ENCODE results near the gene SETD4. TPM values are rescaled to one million over a fixed set of nuclear protein-coding genes. Genes with fewer than 3 reads are reported as not detected.

The SETD4 gene
- total RNA-seq, 1 experiment from 2014 or later = 12.5 TPM

GRCh38 chr21:36096398-36097290, 36.3 kb upstream of the SETD4 start:
- DNase-seq (no peak), ATAC-seq (no peak)
- Histone ChIP-seq H3K9ac (ENCODE audit: low read length) (no peak overlapping the region), H3K4me1 (ENCODE audit: insufficient read depth, low read length) (peaks cover 9% of the 10 kb centered on the region), H4K20me1 (ENCODE audit: low read length) (no peaks in the 10 kb centered on the region), H3K27ac (ENCODE audit: low read length) (no peak overlapping the region), H3K36me3 (ENCODE audit: low read depth, low read length) (peaks cover 2% of the 10 kb centered on the region; the same call in 1 of the 2 replicates), H3K4me3 (ENCODE audit: low read length) (no peak overlapping the region), H3F3A (ENCODE audit: low read length, unreplicated experiment) (no peaks in the 10 kb centered on the region), H3K79me2 (ENCODE audit: low read length) (no peaks in the 10 kb centered on the region), H3K9me3 (ENCODE audit: low read length) (peaks cover 15% of the 10 kb centered on the region; the same call in 1 of the 2 replicates), H2AFZ (ENCODE audit: low read length) (no peak overlapping the region), H3K27me3 (ENCODE audit: low read length) (no peaks in the 10 kb centered on the region), H3K4me2 (ENCODE audit: low read length) (no peak overlapping the region), H3K9me2 (replicated peaks; ENCODE audit: low read length) (no peaks in the 10 kb centered on the region)
- CTCF ChIA-PET = no interaction called here
- intact Hi-C loops (cut with micrococcal nuclease) = no loop called here
- POLR2A ChIA-PET (ENCODE audit: unreplicated experiment) = no interaction called here
- no TSS peak for BruUV-seq (replicated peaks)
- TF ChIP-seq, protein P1, sequence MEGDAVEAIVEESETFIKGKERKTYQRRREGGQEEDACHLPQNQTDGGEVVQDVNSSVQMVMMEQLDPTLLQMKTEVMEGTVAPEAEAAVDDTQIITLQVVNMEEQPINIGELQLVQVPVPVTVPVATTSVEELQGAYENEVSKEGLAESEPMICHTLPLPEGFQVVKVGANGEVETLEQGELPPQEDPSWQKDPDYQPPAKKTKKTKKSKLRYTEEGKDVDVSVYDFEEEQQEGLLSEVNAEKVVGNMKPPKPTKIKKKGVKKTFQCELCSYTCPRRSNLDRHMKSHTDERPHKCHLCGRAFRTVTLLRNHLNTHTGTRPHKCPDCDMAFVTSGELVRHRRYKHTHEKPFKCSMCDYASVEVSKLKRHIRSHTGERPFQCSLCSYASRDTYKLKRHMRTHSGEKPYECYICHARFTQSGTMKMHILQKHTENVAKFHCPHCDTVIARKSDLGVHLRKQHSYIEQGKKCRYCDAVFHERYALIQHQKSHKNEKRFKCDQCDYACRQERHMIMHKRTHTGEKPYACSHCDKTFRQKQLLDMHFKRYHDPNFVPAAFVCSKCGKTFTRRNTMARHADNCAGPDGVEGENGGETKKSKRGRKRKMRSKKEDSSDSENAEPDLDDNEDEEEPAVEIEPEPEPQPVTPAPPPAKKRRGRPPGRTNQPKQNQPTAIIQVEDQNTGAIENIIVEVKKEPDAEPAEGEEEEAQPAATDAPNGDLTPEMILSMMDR (conservative IDR thresholded peaks at IDR 0.05; ENCODE audit: low read depth, low read length) = no peak
- TF ChIP-seq EZH2 (IDR thresholded peaks at IDR 0.05; ENCODE audit: low read length, unreplicated experiment) = no peak
- TF ChIP-seq EZH2phosphoT487 (IDR thresholded peaks at IDR 0.05; ENCODE audit: borderline replicate concordance, low read length) = no peak

DNA sequence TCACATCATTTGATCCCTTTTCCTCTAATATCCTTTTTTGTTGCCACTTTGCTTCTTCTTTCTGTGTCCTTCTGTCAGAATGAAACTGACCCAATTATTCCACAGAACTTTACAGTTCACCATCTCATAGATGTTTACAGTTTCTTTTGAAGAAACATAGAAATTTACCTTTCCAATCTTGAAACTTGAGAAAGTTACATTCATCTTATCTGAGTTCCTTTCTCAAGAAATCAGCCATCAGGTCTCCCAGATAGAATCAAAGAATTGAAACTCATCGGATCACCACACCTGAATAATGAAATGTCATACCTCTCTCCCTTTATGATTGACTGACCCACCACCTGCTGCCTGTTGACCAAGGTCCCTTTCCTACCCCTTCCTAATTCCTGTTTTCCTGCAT, 33.2 kb upstream of the SETD4 start:
- CTCF ChIA-PET = no interaction called here

More for the DNA sequence above, 33.2 kb upstream of the SETD4 start:
- no peaks in the 10 kb centered on the region for H4K20me1 ChIP-seq (ENCODE audit: low read length)
- ATAC-seq = no peak
- no peaks in the 10 kb centered on the region for H3K27me3 ChIP-seq (ENCODE audit: low read length)
- H3K27ac ChIP-seq (ENCODE audit: low read length) = no peak overlapping the region
- H3K9me3 ChIP-seq (ENCODE audit: low read length) = peaks cover 15% of the 10 kb centered on the region; the same call in 1 of the 2 replicates
- no peak overlapping the region for H3K4me2 ChIP-seq (ENCODE audit: low read length)
- no peak overlapping the region for H3K9ac ChIP-seq (ENCODE audit: low read length)
- BruUV-seq (replicated peaks) = no TSS peak
- no peaks in the 10 kb centered on the region for H3F3A ChIP-seq (ENCODE audit: low read length, unreplicated experiment)
- no peaks in the 10 kb centered on the region for H3K79me2 ChIP-seq (ENCODE audit: low read length)
- peaks cover 2% of the 10 kb centered on the region; the same call in 1 of the 2 replicates for H3K36me3 ChIP-seq (ENCODE audit: low read depth, low read length)
- no peak overlapping the region for H2AFZ ChIP-seq (ENCODE audit: low read length)
- POLR2A ChIA-PET (ENCODE audit: unreplicated experiment) = no interaction called here
- DNase-seq = no peak
- intact Hi-C loops (cut with micrococcal nuclease) = no loop called here
- H3K4me3 ChIP-seq (ENCODE audit: low read length) = no peak overlapping the region
- peaks cover 9% of the 10 kb centered on the region for H3K4me1 ChIP-seq (ENCODE audit: insufficient read depth, low read length)
- no peak for TF ChIP-seq EZH2phosphoT487 (IDR thresholded peaks at IDR 0.05; ENCODE audit: borderline replicate concordance, low read length)
- TF ChIP-seq, protein P1 (conservative IDR thresholded peaks at IDR 0.05; ENCODE audit: low read depth, low read length) = no peak
- TF ChIP-seq EZH2 (IDR thresholded peaks at IDR 0.05; ENCODE audit: low read length, unreplicated experiment) = no peak
- no peaks in the 10 kb centered on the region for H3K9me2 ChIP-seq (replicated peaks; ENCODE audit: low read length)
